Measurements from ENCODE around the gene UBL3.
A peak's percentile ranks its signal among the peaks of the same experiment; 100 is the strongest.

The UBL3 gene

GRCh38 chr13:29877456-29878078, 27.1 kb upstream of the UBL3 start:
- Histone ChIP-seq H3K4me2 (ENCODE audit: low read length) (no peak overlapping the region), H3K36me3 (ENCODE audit: control insufficient read depth, insufficient read depth, low read length) (no peaks in the 10 kb centered on the region), H3K4me3 (ENCODE audit: low read depth, low read length) (no peak overlapping the region), H3K27me3 (ENCODE audit: control insufficient read depth, insufficient read depth, low read length) (no peaks in the 10 kb centered on the region), H3K27ac (no peak overlapping the region), H3K4me1 (no peaks in the 10 kb centered on the region), H3K9ac (no peak overlapping the region), H3K9me3 (ENCODE audit: control insufficient read depth, low read length) (no peaks in the 10 kb centered on the region), H3K79me2 (no peaks in the 10 kb centered on the region), H2AFZ (no peak overlapping the region)
- TF ChIP-seq CTCF (IDR thresholded peaks at IDR 0.05) = no peak

GRCh38 chr13:29875646-29876045, 25.2 kb upstream of the UBL3 start:
- TF ChIP-seq CTCF (IDR thresholded peaks at IDR 0.05) = no peak
- H3K4me3 ChIP-seq (ENCODE audit: low read depth, low read length) = no peak overlapping the region

DNA sequence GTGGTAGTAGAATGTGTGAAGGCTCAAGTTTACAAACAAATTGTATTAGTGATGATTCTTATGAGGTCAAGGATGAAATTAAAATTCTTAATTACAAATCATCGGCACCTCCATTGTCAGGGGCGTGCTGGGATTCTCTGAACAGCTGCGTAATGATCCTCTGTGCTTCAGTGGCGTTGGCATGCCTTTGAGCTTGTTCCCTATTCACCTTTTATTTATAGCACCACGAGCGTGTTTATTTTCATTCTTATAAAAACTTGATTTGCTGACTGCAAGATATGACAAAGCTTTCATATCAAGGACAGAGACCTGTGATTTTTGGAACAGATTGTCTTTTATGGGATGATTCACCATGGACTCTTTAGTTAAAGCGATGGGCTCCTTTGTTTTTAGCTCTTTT, 18.2 kb upstream of the UBL3 start:
- no peaks in the 10 kb centered on the region for H3K27me3 ChIP-seq (ENCODE audit: control insufficient read depth, insufficient read depth, low read length)
- TF ChIP-seq CTCF (IDR thresholded peaks at IDR 0.05) = no peak
- H3K4me2 ChIP-seq (ENCODE audit: low read length) = no peak overlapping the region
- no peak overlapping the region for H3K27ac ChIP-seq
- H3K9me3 ChIP-seq (ENCODE audit: control insufficient read depth, low read length) = no peaks in the 10 kb centered on the region
- H3K9ac ChIP-seq = no peak overlapping the region
- H2AFZ ChIP-seq = peak overlapping the region; percentile 50
- no peaks in the 10 kb centered on the region for H3K36me3 ChIP-seq (ENCODE audit: control insufficient read depth, insufficient read depth, low read length)
- no peak overlapping the region for H3K4me3 ChIP-seq (ENCODE audit: low read depth, low read length)
- H3K4me1 ChIP-seq = no peaks in the 10 kb centered on the region
- no peaks in the 10 kb centered on the region for H3K79me2 ChIP-seq

More at GRCh38 chr13:29875646-29876045, 25.2 kb upstream of the UBL3 start:
- H3K9ac ChIP-seq = no peak overlapping the region
- no peak overlapping the region for H2AFZ ChIP-seq
- no peaks in the 10 kb centered on the region for H3K27me3 ChIP-seq (ENCODE audit: control insufficient read depth, insufficient read depth, low read length)
- no peaks in the 10 kb centered on the region for H3K4me1 ChIP-seq
- no peaks in the 10 kb centered on the region for H3K36me3 ChIP-seq (ENCODE audit: control insufficient read depth, insufficient read depth, low read length)
- H3K4me2 ChIP-seq (ENCODE audit: low read length) = no peak overlapping the region
- no peaks in the 10 kb centered on the region for H3K9me3 ChIP-seq (ENCODE audit: control insufficient read depth, low read length)
- H3K79me2 ChIP-seq = no peaks in the 10 kb centered on the region
- H3K27ac ChIP-seq = no peak overlapping the region

- Histone ChIP-seq H3K9ac (no peak overlapping the region), H3K4me3 (ENCODE audit: low read depth, low read length) (no peak overlapping the region), H3K79me2 (no peaks in the 10 kb centered on the region), H3K27ac (no peak overlapping the region), H3K27me3 (ENCODE audit: control insufficient read depth, insufficient read depth, low read length) (no peaks in the 10 kb centered on the region), H3K4me1 (no peaks in the 10 kb centered on the region), H3K9me3 (ENCODE audit: control insufficient read depth, low read length) (no peaks in the 10 kb centered on the region), H3K4me2 (ENCODE audit: low read length) (no peak overlapping the region), H2AFZ (no peak overlapping the region), H3K36me3 (ENCODE audit: control insufficient read depth, insufficient read depth, low read length) (no peaks in the 10 kb centered on the region)
- TF ChIP-seq CTCF (IDR thresholded peaks at IDR 0.05) = no peak
These were observed 15.5 kb upstream of the UBL3 start for GRCh38 chr13:29865934-29866333.

DNA sequence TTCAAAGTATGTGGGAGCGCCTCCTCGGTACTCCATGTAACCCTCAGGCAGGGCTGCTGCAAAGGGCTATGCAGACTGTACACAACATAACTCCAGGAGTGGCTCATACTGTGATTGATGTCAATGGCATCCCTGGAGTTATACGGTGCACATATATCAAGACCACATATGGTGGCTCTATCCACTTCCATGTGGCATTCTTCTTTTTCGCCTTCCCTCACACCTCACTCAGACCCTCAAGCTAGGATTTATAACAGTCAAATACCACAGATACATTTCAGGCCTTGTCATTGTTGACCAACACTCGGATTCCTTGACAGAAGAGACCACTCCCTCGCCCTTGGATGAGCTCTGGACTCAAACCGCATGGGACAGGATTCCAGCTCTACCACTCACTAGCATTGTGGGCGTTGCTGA, 11.3 kb upstream of the UBL3 start:
- Histone ChIP-seq H3K27me3 (ENCODE audit: control insufficient read depth, insufficient read depth, low read length) (no peaks in the 10 kb centered on the region), H3K27ac (no peak overlapping the region), H2AFZ (no peak overlapping the region), H3K79me2 (no peaks in the 10 kb centered on the region), H3K4me3 (ENCODE audit: low read depth, low read length) (no peak overlapping the region), H3K4me1 (no peaks in the 10 kb centered on the region), H3K4me2 (ENCODE audit: low read length) (no peak overlapping the region), H3K36me3 (ENCODE audit: control insufficient read depth, insufficient read depth, low read length) (no peaks in the 10 kb centered on the region), H3K9me3 (ENCODE audit: control insufficient read depth, low read length) (no peaks in the 10 kb centered on the region), H3K9ac (no peak overlapping the region)
- no peak for TF ChIP-seq CTCF (IDR thresholded peaks at IDR 0.05)
